ENCODE measurements around the gene NHP2.

The NHP2 gene

DNA sequence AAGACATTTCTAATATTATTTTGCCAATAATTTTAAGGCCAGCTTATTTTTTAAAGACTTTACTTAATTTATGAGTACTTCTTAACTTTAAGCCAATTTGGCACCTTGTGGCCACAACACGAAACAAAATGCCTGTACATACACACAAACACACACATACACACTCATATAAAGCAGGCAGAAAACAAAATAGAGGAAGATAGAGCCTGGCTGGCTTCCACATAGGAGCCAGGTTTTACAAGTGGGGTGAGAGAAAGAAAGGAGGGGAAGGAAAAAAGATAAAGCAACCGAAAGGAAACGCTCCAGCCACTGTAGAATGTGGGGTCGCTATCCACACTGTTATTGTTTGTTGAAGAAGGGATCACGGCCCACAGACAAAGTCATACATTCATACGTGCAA lies 23.1 kb upstream of the NHP2 start:
- DNase-seq = no peak

DNA sequence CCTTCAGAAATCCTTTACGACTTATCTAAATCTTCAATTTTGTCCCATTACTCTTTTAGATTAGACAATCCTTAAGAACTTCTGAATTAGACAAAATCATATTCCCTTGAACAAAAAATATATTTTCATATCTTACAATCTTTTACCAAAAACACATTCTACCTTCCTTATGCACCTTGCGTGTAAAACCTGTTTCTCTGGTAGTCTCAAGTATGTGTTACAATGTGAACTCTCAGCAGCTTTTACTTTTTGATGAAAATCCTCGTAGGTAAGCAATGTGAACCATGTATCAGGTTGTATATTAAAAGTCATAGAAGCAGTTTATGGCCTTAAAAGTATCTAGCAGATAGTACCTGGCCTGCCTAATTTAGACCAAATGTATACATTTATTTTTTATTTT lies 20.8 kb upstream of the NHP2 start:
- no peak for DNase-seq

- no peak for DNase-seq
Observed at GRCh38 chr5:178170455-178170854, 16.8 kb upstream of the NHP2 start.

DNA sequence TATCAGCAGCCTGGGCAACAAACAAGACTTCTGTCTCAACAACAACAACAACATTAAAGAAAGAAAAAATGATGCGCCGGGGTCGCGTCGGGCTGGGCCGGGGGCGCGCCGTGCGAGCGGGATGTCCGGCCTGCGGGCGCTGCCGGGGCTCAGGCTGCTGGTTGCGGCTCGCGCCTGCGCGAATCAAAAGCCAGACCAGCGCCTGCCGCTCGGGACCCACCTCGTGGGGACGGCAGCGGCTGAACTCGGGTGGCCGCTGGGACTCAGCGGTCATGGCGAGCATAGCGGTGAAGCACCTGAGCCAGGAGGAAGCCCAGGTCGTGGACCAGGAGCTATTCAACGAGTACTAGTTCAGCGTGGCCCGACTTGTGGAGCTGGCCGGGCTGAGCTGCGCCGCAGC lies 11.9 kb upstream of the NHP2 start:
- DNase-seq = no peak

DNA sequence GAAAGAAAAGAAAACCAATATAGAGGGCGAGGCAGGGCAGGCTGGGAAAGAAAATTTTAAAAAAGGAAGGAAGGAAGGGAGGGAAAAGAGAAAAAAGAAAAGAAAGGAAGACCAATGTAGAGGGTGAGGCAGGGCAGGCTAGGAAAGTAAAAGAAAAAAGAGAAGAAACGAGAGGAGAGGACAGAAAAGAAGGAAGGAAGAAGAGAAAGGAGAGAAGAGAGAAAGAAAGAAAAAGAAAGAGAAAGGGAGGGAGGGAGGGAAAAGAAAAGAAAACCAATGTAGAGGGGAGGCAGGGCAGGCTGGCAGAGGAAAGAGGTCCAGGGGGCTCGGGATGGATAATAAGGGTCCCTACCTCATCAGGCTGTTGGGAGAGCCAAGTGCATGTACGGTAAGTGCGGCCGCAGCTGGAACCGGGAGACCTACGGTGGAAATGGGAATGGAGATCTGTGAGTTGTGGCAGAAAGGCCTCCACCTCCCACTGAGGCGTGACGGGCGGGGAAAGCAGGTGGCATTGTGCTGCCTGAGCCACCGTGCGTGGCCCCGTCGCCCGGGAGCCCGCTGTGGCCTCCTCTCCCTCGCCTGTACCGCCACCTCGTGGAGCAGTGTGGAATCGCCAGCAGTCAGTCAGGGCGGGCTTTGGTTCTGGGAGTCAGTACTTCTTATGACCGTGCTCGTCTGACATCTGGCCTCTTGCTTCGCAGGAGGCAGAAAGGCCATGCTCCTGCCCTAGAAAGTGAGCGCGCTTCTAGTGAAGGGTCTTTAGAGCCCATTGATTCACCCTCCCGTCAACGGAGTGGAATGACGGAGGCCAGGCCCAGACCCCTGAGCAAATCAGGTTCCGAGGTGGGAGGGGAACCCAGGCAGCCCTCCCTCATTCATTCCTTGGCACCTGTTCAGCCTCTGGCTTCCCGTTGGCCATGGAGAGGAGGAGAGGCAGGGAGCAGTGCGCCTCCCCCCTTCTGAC lies 10.4 kb upstream of the NHP2 start:
- DNase-seq = peak; percentile 6 to 85 (median 61)

GRCh38 chr5:178162481-178162880 lies 8.8 kb upstream of the NHP2 start:
- DNase-seq = no peak

- no peak for DNase-seq
Observed at GRCh38 chr5:178160176-178160575, 6.5 kb upstream of the NHP2 start.

DNA sequence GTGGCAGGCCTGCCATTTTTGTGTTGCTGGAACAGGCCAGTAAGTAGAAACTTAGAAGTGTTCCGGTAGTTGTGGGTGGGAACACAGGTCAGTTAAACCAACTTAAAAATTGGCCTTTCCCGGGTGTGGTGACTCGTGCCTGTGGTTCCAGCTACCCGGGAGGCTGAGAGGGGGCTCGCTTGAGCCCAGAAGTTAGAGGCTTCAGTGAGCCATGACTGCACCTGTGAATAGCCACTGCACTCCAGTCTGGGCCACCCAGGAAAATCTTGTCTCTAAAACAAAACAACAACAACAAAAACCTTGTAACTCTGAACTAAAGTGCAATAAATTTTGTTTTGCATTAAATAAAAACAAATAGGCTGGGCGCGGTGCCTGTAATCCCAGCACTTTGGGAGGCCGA lies 1.4 kb upstream of the NHP2 start:
- DNase-seq = no peak

DNA sequence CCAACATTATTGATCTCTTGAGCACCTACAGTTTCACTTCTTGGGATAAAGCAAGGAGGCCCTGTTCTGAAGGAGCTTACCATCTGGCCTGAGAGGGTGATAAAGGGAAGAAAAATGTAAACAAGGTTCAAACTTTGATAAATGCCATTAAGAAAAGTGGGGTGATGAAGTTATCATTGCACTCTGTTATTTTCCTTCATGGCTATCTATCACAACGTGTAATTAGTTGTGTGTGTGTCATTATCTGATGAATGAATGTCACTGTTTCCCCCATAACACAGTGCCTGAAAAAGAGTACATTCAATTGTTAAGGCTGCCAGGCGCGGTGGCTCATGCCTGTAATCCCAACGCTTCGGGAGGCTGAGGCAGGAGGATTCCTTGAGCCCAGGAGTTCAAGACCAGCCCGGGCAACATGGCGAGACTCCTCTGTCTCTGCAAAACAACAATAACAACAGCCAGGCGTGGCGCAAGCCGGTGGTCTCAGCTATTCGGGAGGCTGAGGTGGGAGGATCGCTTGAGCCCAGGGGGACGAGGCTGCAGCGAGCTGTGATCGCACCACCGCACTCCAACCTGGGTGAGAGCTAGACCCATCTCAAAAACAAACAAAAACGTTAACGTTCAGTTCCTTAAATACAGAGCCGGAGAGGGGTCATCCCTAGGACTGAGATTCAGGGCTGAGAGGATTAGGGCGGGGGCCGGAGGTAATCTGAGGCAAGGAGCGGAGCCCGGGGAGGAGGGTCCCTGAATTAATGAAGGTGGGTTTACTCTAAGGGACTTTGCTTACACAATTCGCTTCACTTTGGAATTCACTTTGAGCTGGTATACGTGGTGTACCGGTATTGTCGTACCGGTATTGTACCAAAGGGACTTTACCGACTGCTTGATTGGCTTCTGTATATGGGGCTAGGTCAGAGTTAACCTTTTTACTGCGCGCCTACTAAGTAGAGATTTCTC lies 917 bp downstream of the NHP2 start:
- DNase-seq = no peak

DNA sequence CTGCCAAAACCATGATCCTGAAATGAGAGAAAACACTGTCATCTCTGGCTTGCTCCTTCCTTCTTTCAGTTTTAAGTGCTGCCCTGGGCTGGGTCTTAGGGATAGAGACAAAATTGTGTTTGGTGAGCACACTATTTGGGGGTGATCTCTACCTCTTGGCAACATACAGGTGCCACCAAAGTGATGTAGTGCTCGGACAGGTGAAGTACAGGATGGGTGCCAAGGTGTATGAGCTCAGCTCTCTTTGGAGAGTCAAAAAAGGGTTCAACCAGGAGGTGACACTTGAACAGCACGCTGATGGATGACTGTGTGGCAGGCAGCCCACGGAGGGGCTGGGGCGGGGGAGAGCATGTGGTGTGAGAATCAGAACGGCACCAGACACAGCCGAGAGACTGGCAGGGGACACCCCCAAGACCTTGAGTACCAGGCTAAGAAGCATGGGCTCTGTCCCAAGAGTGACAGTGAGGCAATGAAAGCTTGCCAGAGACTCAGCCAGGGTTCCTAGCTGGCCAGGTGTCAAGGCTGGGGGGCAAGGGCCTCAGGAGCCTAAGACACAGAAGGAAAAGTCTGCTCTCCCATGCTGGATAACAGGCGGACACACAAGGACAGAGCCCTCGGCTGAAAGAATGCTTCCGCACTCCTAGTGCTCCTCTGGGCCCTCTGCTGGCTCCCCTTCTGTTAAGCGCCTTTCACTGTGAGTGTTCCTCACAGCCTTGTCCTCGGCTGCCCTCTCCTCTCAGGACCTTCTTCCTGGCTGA lies 2.5 kb downstream of the NHP2 start:
- DNase-seq = peak in 1 of 58 donors; percentile 12

DNA sequence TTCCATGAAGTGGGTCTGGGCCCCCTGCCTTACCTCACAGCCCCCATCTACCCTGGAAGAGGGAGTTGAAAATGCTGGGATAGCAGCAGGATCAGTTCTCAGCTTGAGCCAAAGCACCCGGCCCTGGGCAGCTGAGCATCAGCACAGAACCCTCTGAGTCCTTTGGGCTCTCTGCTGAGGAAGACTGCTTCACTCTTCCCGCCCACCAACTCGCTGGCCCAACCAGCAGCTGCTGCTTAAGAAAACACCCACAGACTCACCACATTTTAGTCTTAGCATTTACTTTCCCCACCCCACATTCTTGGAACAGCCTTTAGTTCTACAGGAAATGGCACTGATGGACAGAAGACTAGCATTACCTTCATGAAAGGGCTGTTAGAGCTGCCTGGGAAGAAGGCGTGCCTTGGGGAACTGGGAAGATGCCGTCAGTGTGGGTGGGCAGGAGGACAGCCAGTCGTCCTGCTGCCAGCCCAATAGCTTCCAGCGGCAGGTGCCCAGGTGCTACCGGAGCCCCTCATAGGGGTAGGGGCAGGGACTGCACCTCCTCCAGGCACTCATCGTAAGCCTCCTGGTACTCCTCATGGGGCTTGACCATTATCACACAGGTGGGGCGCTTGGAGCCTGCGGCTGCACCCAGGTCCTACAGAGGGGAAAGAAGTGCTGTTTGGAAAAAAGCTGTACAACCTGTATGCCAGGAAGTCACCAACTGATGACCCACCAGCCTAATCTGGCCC lies 4.3 kb downstream of the NHP2 start:
- DNase-seq = peak in 23 of 58 donors; percentile 12 to 74 (median 30)

DNA sequence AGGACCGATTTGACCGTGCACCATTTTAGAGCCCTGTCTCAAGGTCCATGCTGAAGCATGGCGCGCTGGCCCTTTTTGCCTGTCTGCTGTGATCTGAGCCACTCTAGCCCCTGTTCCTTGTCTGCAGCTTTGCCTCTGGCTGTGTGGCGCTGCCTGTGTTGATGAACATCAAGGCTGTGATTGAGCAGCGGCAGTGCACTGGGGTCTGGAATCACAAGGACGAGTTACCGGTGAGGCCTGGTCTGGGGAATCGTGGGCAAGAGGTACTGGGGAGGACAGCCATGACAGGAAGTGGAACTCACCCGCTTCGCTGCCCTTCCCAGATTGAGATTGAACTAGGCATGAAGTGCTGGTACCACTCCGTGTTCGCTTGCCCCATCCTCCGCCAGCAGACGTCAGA lies 6.3 kb downstream of the NHP2 start:
- DNase-seq = no peak

DNA sequence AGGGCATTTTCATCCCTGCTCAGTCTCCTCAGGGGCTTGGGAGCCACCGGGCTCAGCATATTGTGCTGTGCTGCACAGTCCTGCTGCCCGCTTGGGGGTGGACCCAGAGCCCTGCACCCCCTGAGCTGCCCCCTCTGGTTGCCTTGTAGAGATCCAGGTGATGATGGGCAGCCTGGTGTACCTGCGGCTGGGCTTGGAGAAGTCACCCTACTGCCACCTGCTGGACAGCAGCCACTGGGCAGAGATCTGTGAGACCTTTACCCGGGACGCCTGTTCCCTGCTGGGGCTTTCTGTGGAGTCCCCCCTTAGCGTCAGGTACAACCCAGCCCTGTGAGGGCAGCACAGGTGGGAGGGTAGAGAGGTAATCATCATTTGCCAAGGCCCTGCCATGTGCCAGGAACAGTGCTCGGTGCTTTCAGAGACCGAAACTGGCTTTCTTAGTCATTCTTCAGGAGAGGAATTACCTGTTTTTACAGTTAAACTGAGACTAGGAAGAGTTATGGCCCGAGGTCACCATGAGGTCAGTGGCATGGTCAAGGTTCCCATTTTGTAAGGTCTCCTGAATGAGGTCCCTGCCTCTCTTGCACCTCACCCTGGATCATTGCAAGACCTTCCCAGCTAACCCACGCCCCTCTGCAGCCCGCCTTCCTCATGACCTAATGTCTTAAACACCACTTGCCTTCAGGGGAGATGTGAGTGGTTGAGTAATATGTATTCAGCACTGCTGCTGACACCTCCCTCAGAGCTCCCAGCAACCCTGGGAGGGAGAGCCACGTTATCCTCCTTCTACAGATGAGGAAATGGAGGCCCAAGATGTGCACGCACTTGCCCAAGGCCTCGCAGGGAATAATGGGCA lies 7.5 kb downstream of the NHP2 start:
- peak in 11 of 58 donors; percentile 10 to 53 (median 22) for DNase-seq

- peak in 2 of 58 donors; percentile 13 to 22 for DNase-seq
Observed at GRCh38 chr5:178143901-178144300, 9.8 kb downstream of the NHP2 start.

- DNase-seq = no peak
Observed at GRCh38 chr5:178143246-178143645, 10.4 kb downstream of the NHP2 start.

- DNase-seq = no peak
Observed at GRCh38 chr5:178142642-178143041, 11.0 kb downstream of the NHP2 start.

DNA sequence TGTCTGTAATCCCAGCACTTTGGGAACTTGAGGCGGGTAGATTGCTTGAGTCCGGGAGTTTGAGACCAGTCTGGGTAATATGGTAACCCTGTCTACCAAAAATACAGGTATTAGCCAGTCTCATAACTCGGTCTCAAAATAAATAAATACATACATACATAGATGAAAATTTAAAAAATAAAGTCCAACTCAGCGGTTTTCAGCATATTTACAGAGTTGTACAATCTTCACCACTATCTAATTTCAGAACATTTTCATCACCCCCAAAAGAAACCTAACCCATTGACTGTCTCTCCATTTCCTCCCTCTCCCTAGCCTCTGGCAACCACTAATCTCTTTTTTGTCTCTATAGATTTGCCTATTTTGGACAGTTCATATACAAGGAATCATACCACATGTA lies 12.1 kb downstream of the NHP2 start:
- no peak for DNase-seq

DNA sequence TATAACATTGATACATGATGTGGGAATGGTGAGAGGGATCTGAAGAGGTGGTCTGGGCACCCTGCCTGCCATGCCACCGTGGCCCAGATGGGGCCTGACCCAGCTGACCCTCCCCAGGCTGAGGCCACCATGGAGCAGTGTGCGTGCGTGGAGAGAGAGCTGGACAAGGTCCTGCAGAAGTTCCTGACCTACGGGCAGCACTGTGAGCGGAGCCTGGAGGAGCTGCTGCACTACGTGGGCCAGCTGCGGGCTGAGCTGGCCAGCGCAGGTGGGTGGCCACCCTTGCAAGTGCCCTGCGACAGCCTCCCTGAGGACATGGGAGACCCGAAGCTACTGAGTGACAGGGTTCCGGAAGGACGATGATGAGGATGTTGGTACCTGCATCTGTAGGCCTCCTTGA lies 15.7 kb downstream of the NHP2 start:
- DNase-seq = no peak

GRCh38 chr5:178136990-178137389 lies 16.7 kb downstream of the NHP2 start:
- DNase-seq = no peak

All from anterior cingulate cortex (tissue), 58 donors.